ENCODE results near the gene PLXNA4. TPM values are rescaled to one million over a fixed set of nuclear protein-coding genes. Genes with fewer than 3 reads are reported as not detected.

PLXNA4 gene
- total and polyA plus RNA-seq, 2 donors (not counting 1 experiment from before 2014, with no cell fraction given), result not detected

DNA sequence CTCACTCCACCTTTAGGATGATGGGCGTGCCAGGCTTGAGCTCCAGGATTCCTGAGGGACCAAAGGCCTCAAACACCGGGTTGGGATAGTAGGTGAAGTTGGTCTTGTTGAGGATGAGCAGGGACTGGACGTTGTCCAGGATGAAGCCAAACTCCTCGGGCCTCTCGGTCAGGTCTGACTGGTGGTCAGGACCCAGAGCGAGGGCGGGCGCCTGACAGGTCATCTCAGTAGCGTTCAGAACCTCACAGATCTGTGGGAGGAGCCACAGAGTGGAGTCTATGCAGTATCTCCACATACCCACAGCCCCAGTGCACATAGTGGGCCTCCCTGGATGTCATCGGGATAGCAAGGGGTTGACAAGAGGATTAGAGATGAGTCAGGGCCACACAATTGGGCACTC lies 394.9 kb downstream of the PLXNA4 start:
- Histone ChIP-seq H3K79me2 (ENCODE audit: control insufficient read depth, insufficient read depth, low read length) (no peaks in the 10 kb centered on the region), H3K9me3 (ENCODE audit: control extremely low read depth in 1 of 3, control insufficient read depth in 2 of 3, insufficient read depth in 1 of 3, low read length in 2 of 3) (peaks cover 0 to 19% (median 0%) of the 10 kb centered on the region in 3 donors), H3K9ac (ENCODE audit: low read length) (no peak overlapping the region), H3K4me2 (replicated peaks; ENCODE audit: low read depth, low read length, poor library complexity, severe bottlenecking) (no peak overlapping the region), H3K4me3 (ENCODE audit: control extremely low read depth in 1 of 5, extremely low read depth in 1 of 5, insufficient read depth in 1 of 5, low read depth in 2 of 5, low read length in 4 of 5) (no peak overlapping the region), H3K4me1 (ENCODE audit: control insufficient read depth in 2 of 2, insufficient read depth in 2 of 2, low read length in 2 of 2) (no peaks in the 10 kb centered on the region), H2AFZ (ENCODE audit: insufficient read depth, low read depth, low read length, poor library complexity, severe bottlenecking) (no peak overlapping the region), H3K27me3 (replicated peaks in 1 of 4; ENCODE audit: control extremely low read depth in 1 of 4, control insufficient read depth in 3 of 4, insufficient read depth in 4 of 4, low read length in 3 of 4) (no peaks in the 10 kb centered on the region), H4K20me1 (ENCODE audit: control insufficient read depth, insufficient read depth, low read length, poor library complexity, severe bottlenecking) (no peaks in the 10 kb centered on the region), H3K36me3 (replicated peaks in 1 of 2; ENCODE audit: control extremely low read depth in 1 of 2, control insufficient read depth in 1 of 2, extremely low read depth in 1 of 2, insufficient read depth in 2 of 2, low read length in 1 of 2) (no peaks in the 10 kb centered on the region), H3K27ac (ENCODE audit: low read length in 2 of 2) (no peak overlapping the region)
- Mint-ChIP-seq H3K4me1 (no peaks in the 10 kb centered on the region), H3K9me3 (ENCODE audit: insufficient read depth) (no peaks in the 10 kb centered on the region), H3K27me3 (no peaks in the 10 kb centered on the region), H3K4me3 (no peak overlapping the region), H3K27ac (no peak overlapping the region)
- ATAC-seq (ENCODE audit: low read depth) (no peak), DNase-seq (no peak)
- ChIA-PET POLR2A (no interaction called here), CTCF (no interaction called here)
- intact Hi-C loops (cut with micrococcal nuclease), result no loop called here
- 90% methylated on average over 5 of the region's 10 CpGs for WGBS (ENCODE audit: insufficient coverage)
- no peak for TF ChIP-seq EZH2 (IDR thresholded peaks at IDR 0.05; ENCODE audit: borderline replicate concordance, insufficient read depth, low read depth, low read length, poor library complexity, severe bottlenecking)
- TF ChIP-seq, protein P1, sequence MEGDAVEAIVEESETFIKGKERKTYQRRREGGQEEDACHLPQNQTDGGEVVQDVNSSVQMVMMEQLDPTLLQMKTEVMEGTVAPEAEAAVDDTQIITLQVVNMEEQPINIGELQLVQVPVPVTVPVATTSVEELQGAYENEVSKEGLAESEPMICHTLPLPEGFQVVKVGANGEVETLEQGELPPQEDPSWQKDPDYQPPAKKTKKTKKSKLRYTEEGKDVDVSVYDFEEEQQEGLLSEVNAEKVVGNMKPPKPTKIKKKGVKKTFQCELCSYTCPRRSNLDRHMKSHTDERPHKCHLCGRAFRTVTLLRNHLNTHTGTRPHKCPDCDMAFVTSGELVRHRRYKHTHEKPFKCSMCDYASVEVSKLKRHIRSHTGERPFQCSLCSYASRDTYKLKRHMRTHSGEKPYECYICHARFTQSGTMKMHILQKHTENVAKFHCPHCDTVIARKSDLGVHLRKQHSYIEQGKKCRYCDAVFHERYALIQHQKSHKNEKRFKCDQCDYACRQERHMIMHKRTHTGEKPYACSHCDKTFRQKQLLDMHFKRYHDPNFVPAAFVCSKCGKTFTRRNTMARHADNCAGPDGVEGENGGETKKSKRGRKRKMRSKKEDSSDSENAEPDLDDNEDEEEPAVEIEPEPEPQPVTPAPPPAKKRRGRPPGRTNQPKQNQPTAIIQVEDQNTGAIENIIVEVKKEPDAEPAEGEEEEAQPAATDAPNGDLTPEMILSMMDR (IDR thresholded peaks at IDR 0.05), result no peak

DNA sequence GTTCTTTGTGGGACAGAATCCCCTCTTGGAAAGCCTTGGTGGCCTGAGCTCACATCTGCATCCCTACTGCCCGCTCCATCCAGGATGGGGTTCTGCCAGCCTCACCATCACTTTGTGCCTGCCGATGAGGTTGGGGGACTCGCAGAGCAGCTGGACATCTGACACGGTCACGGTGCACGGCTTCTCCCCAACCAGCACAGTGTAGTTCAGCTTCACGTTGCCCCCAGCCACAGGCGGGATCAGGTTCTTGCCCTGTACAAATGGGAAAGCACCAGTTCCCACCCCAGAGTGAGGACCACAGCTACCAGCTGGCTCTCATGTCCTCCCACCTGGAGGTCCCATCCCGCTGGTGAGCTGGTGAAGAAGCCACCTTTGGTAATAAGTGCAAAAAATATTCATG lies 395.8 kb downstream of the PLXNA4 start:
- no peak overlapping the region for H3K4me2 ChIP-seq (replicated peaks; ENCODE audit: low read depth, low read length, poor library complexity, severe bottlenecking)
- no peaks in the 10 kb centered on the region for H4K20me1 ChIP-seq (ENCODE audit: control insufficient read depth, insufficient read depth, low read length, poor library complexity, severe bottlenecking)
- DNase-seq (no peak), ATAC-seq (ENCODE audit: low read depth) (no peak)
- POLR2A ChIA-PET, result no interaction called here
- no peaks in the 10 kb centered on the region for H3K79me2 ChIP-seq (ENCODE audit: control insufficient read depth, insufficient read depth, low read length)
- no peaks in the 10 kb centered on the region for H3K4me1 ChIP-seq (ENCODE audit: control insufficient read depth in 2 of 2, insufficient read depth in 2 of 2, low read length in 2 of 2)
- TF ChIP-seq, protein P1 (IDR thresholded peaks at IDR 0.05), result no peak
- 96% methylated on average over 9 of the region's 9 CpGs for WGBS (ENCODE audit: insufficient coverage)
- no peaks in the 10 kb centered on the region for H3K36me3 ChIP-seq (replicated peaks in 1 of 2; ENCODE audit: control extremely low read depth in 1 of 2, control insufficient read depth in 1 of 2, extremely low read depth in 1 of 2, insufficient read depth in 2 of 2, low read length in 1 of 2)
- Mint-ChIP-seq H3K4me3 (no peak overlapping the region), H3K27ac (no peak overlapping the region), H3K9me3 (ENCODE audit: insufficient read depth) (no peaks in the 10 kb centered on the region), H3K27me3 (no peaks in the 10 kb centered on the region), H3K4me1 (no peaks in the 10 kb centered on the region)
- CTCF ChIA-PET, result no interaction called here
- no peak overlapping the region for H3K27ac ChIP-seq (ENCODE audit: low read length in 2 of 2)
- no peak overlapping the region for H3K4me3 ChIP-seq (ENCODE audit: control extremely low read depth in 1 of 5, extremely low read depth in 1 of 5, insufficient read depth in 1 of 5, low read depth in 2 of 5, low read length in 4 of 5)
- no peaks in the 10 kb centered on the region for H3K27me3 ChIP-seq (replicated peaks in 1 of 4; ENCODE audit: control extremely low read depth in 1 of 4, control insufficient read depth in 3 of 4, insufficient read depth in 4 of 4, low read length in 3 of 4)
- intact Hi-C loops (cut with micrococcal nuclease), result no loop called here
- H2AFZ ChIP-seq (ENCODE audit: insufficient read depth, low read depth, low read length, poor library complexity, severe bottlenecking), result no peak overlapping the region
- peaks cover 0 to 14% (median 0%) of the 10 kb centered on the region in 3 donors for H3K9me3 ChIP-seq (ENCODE audit: control extremely low read depth in 1 of 3, control insufficient read depth in 2 of 3, insufficient read depth in 1 of 3, low read length in 2 of 3)
- H3K9ac ChIP-seq (ENCODE audit: low read length), result no peak overlapping the region

Measured in B cell (primary cell).